Measurements from ENCODE around the gene CNTN5.

- TF ChIP-seq ZNF687 (IDR thresholded peaks at IDR 0.05) (no peak), ELK1 (IDR thresholded peaks at IDR 0.05; ENCODE audit: low read depth, low read length) (no peak), BCL3 (IDR thresholded peaks at IDR 0.05; ENCODE audit: borderline replicate concordance, insufficient read depth, low read depth, low read length, poor library complexity, severe bottlenecking) (no peak), ZBTB4 (CRISPR knock-in tag; IDR thresholded peaks at IDR 0.05) (no peak), NFXL1 (IDR thresholded peaks at IDR 0.05; ENCODE audit: borderline replicate concordance) (no peak), EGR1 (IDR thresholded peaks at IDR 0.05; ENCODE audit: borderline replicate concordance in 1 of 2, low read depth in 2 of 2, low read length in 2 of 2) (no peak)
These were observed 992.3 kb downstream of the CNTN5 start for GRCh38 chr11:100013011-100013410.
